ENCODE results near the gene RASGRF2. TPM values are rescaled to one million over a fixed set of nuclear protein-coding genes. Genes with fewer than 3 reads are reported as not detected.

RASGRF2 gene
- total RNA-seq, 2 experiments from 2014 or later = 0.06 to 0.13 TPM

DNA sequence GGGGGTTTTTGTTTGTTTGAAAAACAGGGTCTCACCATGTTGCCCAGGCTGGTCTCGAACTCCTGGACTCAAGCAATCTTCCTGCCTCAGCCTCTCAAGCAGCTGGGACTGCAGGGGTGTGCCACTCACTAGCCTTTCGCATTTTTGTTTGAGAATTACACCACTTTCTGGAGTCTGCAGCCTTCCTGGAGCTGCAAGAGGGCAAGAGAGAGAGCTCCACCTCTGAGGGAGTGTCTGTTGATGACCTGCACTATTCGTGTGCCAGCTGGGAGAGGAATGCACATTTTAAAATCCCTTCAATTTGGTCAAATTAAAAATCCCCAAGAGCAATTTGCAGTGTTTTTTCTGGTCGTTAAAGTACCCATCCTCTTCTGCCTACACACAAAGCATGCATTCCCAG lies 267.9 kb downstream of the RASGRF2 start:
- no peak overlapping the region for H3K27ac ChIP-seq (ENCODE audit: low read depth, low read length, poor library complexity, severe bottlenecking)
- H3K4me2 ChIP-seq (ENCODE audit: low read length) = no peak overlapping the region
- H4K20me1 ChIP-seq (ENCODE audit: insufficient read depth, low read length) = no peaks in the 10 kb centered on the region; the same call in 1 of the 2 replicates
- no peaks in the 10 kb centered on the region for H3K9me2 ChIP-seq (ENCODE audit: insufficient read depth, low read length)
- no peak overlapping the region for H2AFZ ChIP-seq (ENCODE audit: low read length)
- no peaks in the 10 kb centered on the region for H3K36me3 ChIP-seq (ENCODE audit: insufficient read depth, low read length)
- no peaks in the 10 kb centered on the region for H3K9me3 ChIP-seq (ENCODE audit: low read length)
- POLR2A ChIA-PET = no interaction called here
- DNase-seq (ENCODE audit: low spot score) = no peak
- H3K4me3 ChIP-seq (ENCODE audit: low read depth, low read length, poor library complexity, severe bottlenecking) = no peak overlapping the region
- BruUV-seq (replicated peaks) = no TSS peak
- no peak for TF ChIP-seq CTCF (conservative IDR thresholded peaks at IDR 0.05; ENCODE audit: low read length)
- TF ChIP-seq EZH2phosphoT487 (IDR thresholded peaks at IDR 0.05; ENCODE audit: borderline replicate concordance, low read depth, low read length) = no peak
- H3K79me2 ChIP-seq (ENCODE audit: insufficient read depth, low read depth, low read length) = no peaks in the 10 kb centered on the region
- CTCF ChIA-PET (ENCODE audit: unreplicated experiment) = no interaction called here
- intact Hi-C loops (cut with micrococcal nuclease; ENCODE audit: unreplicated experiment) = no loop called here
- H3K4me1 ChIP-seq (ENCODE audit: insufficient read depth, low read length, poor library complexity, severe bottlenecking) = no peaks in the 10 kb centered on the region

GRCh38 chr5:81230416-81230815 lies 270.3 kb downstream of the RASGRF2 start:
- POLR2A ChIA-PET = no interaction called here
- CTCF ChIA-PET (ENCODE audit: unreplicated experiment) = no interaction called here
- no peak overlapping the region for H2AFZ ChIP-seq (ENCODE audit: low read length)
- TF ChIP-seq EZH2phosphoT487 (IDR thresholded peaks at IDR 0.05; ENCODE audit: borderline replicate concordance, low read depth, low read length) (no peak), CTCF (conservative IDR thresholded peaks at IDR 0.05; ENCODE audit: low read length) (no peak)
- H3K79me2 ChIP-seq (ENCODE audit: insufficient read depth, low read depth, low read length) = no peaks in the 10 kb centered on the region
- intact Hi-C loops (cut with micrococcal nuclease; ENCODE audit: unreplicated experiment) = no loop called here
- no peaks in the 10 kb centered on the region for H3K9me2 ChIP-seq (ENCODE audit: insufficient read depth, low read length)
- H3K4me2 ChIP-seq (ENCODE audit: low read length) = no peak overlapping the region
- DNase-seq (ENCODE audit: low spot score) = no peak
- H4K20me1 ChIP-seq (ENCODE audit: insufficient read depth, low read length) = no peaks in the 10 kb centered on the region; the same call in 1 of the 2 replicates
- H3K4me3 ChIP-seq (ENCODE audit: low read depth, low read length, poor library complexity, severe bottlenecking) = no peak overlapping the region
- no peaks in the 10 kb centered on the region for H3K4me1 ChIP-seq (ENCODE audit: insufficient read depth, low read length, poor library complexity, severe bottlenecking)
- no peaks in the 10 kb centered on the region for H3K9me3 ChIP-seq (ENCODE audit: low read length)
- BruUV-seq (replicated peaks) = no TSS peak
- H3K27ac ChIP-seq (ENCODE audit: low read depth, low read length, poor library complexity, severe bottlenecking) = no peak overlapping the region
- H3K36me3 ChIP-seq (ENCODE audit: insufficient read depth, low read length) = no peaks in the 10 kb centered on the region

GRCh38 chr5:81232464-81233079 lies 272.4 kb downstream of the RASGRF2 start:
- POLR2A ChIA-PET = interaction anchor here (0.8 kb wide), 1 partner anchor 51 kb away, joined by 3 read pairs; no protein-coding TSS in a partner anchor
- Histone ChIP-seq H3K79me2 (ENCODE audit: insufficient read depth, low read depth, low read length) (no peaks in the 10 kb centered on the region), H3K4me3 (ENCODE audit: low read depth, low read length, poor library complexity, severe bottlenecking) (no peak overlapping the region), H4K20me1 (ENCODE audit: insufficient read depth, low read length) (no peaks in the 10 kb centered on the region; the same call in 1 of the 2 replicates), H3K4me1 (ENCODE audit: insufficient read depth, low read length, poor library complexity, severe bottlenecking) (no peaks in the 10 kb centered on the region), H3K9me3 (ENCODE audit: low read length) (no peaks in the 10 kb centered on the region), H3K27ac (ENCODE audit: low read depth, low read length, poor library complexity, severe bottlenecking) (no peak overlapping the region), H3K36me3 (ENCODE audit: insufficient read depth, low read length) (no peaks in the 10 kb centered on the region), H2AFZ (ENCODE audit: low read length) (no peak overlapping the region), H3K4me2 (ENCODE audit: low read length) (no peak overlapping the region), H3K9me2 (ENCODE audit: insufficient read depth, low read length) (no peaks in the 10 kb centered on the region)
- no TSS peak for BruUV-seq (replicated peaks)
- CTCF ChIA-PET (ENCODE audit: unreplicated experiment) = interaction anchor here (0.5 kb wide), 1 partner anchor 43 kb away, joined by 3 read pairs; no protein-coding TSS in a partner anchor
- TF ChIP-seq CTCF (conservative IDR thresholded peaks at IDR 0.05; ENCODE audit: low read length) (no peak), EZH2phosphoT487 (IDR thresholded peaks at IDR 0.05; ENCODE audit: borderline replicate concordance, low read depth, low read length) (no peak)
- intact Hi-C loops (cut with micrococcal nuclease; ENCODE audit: unreplicated experiment) = no loop called here
- no peak for DNase-seq (ENCODE audit: low spot score)
